ENCODE results near the gene DPM1.

GRCh38 chr20:50930139-50930975, 28.0 kb downstream of the DPM1 start:
- TF ChIP-seq CTCF (IDR thresholded peaks at IDR 0.05): no peak
- no peak for TF ChIP-seq POLR2A (IDR thresholded peaks at IDR 0.05)

Measured in testis (tissue), 2 donors.